ENCODE data around the gene BANF1.
A peak's percentile ranks its signal among the peaks of the same experiment; 100 is the strongest.
"Not testable (repeated sequence)": the region's sequence is repeated elsewhere in the genome, so short reads cannot be mapped to it uniquely, and the experiment has no call there.

The BANF1 gene

GRCh38 chr11:66011785-66012303 is 9.5 kb downstream of the BANF1 start, which contains the start of gene CST6:
Gene CST6, plus strand, starts transcription at chr11:66012008. Its CDS starts 37 bp downstream, at chr11:66012045.
- DNase-seq: no peak

- DNase-seq: no peak
Measured at GRCh38 chr11:66012371-66012945, 10.2 kb downstream of the BANF1 start.

GRCh38 chr11:66012946-66013761 is 10.9 kb downstream of the BANF1 start:
- no peak for DNase-seq

- DNase-seq: no peak
Measured at GRCh38 chr11:66013762-66014100, 11.4 kb downstream of the BANF1 start.

- DNase-seq: no peak
Measured at GRCh38 chr11:66014804-66015453, 12.6 kb downstream of the BANF1 start.

GRCh38 chr11:66015454-66015881 is 13.2 kb downstream of the BANF1 start:
- DNase-seq: no peak

- no peak for DNase-seq
Measured at GRCh38 chr11:66015936-66016792, 13.9 kb downstream of the BANF1 start.

GRCh38 chr11:66016793-66017177 is 14.5 kb downstream of the BANF1 start:
- DNase-seq: no peak

GRCh38 chr11:66017321-66017720 is 15.0 kb downstream of the BANF1 start:
- no peak for DNase-seq

- DNase-seq: no peak
Measured at GRCh38 chr11:66020212-66020611, 17.9 kb downstream of the BANF1 start.

- DNase-seq: no peak
Measured at GRCh38 chr11:66020618-66021357, 18.5 kb downstream of the BANF1 start.

- DNase-seq: peak; percentile 82
Measured at GRCh38 chr11:66022401-66023185, 20.3 kb downstream of the BANF1 start.

- not testable (repeated sequence) for DNase-seq
Measured at GRCh38 chr11:66023186-66023440, 20.8 kb downstream of the BANF1 start.

GRCh38 chr11:66026017-66026529 is 23.8 kb downstream of the BANF1 start, which contains the start of gene CATSPER1:
Gene CATSPER1, minus strand, starts transcription at chr11:66026479. Its CDS starts 100 bp downstream, at chr11:66026379.
- DNase-seq: no peak

- no peak for DNase-seq
Measured at GRCh38 chr11:66032957-66033735, 30.8 kb downstream of the BANF1 start.

GRCh38 chr11:66035653-66036333 is 33.5 kb downstream of the BANF1 start:
- no peak for DNase-seq

- no peak for DNase-seq
Measured at GRCh38 chr11:66036334-66036710, 34.0 kb downstream of the BANF1 start.

- DNase-seq: no peak
Measured at GRCh38 chr11:66037327-66037726, 35.0 kb downstream of the BANF1 start.

GRCh38 chr11:66039765-66040164 is 37.5 kb downstream of the BANF1 start:
- no peak for DNase-seq
